DMS153 (cell line): ENCODE results near the gene KLHL21.

ENCODE experiments used
- DNase-seq: peaks from one replicate; lab custom pipeline; 2025; lab: John Stamatoyannopoulos, UW

KLHL21 gene

DNA sequence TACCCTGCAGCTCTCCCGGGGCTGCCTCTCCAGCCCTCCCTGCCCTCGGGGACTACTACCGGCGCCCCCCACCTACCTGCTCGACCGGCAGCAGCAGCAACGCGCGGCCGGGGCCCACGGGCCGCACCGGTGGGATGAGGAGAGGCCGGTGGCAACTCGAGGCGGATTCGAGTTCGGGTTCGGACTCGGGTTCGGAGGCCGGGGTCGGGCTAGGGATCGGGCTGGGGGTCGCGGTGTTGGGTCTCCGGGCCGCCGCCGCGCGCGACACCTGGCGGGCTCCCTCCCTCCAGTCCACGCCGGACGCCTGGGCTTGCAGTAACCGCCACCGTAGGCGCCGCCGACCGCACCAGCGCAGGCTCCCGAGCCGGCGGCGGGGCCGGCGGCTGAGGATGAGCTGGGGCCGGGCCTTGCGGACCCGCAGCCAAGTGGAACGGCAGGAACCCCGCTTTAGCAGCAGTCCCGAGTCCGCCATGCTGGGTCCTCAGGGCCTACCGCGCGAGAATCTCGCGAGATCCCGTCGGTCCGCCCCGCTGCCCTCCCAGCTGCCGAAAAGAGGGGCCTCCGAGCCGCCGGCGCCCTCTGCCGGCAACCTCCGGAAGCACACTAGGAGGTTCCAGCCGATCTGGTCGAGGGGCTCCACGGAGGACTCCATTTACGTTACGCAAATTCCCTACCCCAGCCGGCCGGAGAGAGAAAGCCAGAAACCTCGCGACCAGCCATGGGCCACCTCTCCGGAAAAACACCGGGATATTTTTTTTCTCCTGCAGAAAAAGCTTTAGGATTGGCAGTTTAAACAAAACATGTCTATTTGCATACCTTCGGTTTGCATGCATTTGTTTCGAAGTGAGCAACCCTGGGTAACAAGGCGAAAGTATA lies 48.4 kb downstream of the KLHL21 start, which contains the start of gene NOL9:
NOL9 (minus strand) TSS at position 483 of the 876 bp plus-strand sequence; CDS start at position 472, 11 bp downstream.
- DNase-seq = peak; percentile 81

DNA sequence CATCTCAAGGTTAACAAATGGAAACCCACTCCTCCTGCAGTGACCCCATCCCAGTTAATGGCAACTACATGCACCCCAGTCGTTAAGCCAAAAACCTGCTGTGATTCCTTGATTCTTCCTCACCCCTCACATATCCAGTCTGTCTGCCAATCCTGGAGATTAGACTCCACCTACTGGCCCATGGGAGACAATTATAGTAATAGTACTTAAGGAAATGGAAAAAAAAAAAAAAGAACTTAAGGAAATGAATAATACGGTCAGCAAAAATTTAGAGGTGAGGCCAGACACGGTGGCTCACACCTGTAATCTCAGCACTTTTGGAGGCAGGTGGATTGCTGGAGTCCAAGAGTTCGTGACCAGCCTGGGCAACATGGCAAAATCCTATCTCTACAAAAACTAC lies 55.4 kb downstream of the KLHL21 start:
- DNase-seq = no peak

GRCh38 chr1:6546326-6546725 lies 56.3 kb downstream of the KLHL21 start:
- no peak for DNase-seq

- no peak for DNase-seq
Measured at GRCh38 chr1:6545276-6546112, 57.2 kb downstream of the KLHL21 start.

DNA sequence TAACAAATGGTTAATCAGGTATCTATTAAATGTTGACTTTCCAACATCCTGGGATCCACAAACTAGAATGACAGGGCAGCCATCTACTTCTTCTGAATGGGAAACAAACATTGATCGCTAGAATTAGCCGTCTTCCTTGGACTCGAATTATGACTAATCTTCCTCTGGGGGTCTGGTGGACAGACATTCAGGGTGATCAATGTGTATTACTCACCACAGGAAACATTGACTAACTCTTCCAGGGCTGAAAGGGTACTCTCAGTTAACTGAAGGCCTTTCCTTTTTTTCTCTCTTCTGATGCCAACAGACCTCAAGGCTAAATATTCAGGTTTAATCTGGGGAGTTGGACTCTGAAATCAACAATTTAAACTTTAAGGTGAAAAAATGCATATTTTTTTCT lies 57.8 kb downstream of the KLHL21 start:
- DNase-seq = no peak
